ENCODE results near the gene TMEM51.

Gene TMEM51

DNA sequence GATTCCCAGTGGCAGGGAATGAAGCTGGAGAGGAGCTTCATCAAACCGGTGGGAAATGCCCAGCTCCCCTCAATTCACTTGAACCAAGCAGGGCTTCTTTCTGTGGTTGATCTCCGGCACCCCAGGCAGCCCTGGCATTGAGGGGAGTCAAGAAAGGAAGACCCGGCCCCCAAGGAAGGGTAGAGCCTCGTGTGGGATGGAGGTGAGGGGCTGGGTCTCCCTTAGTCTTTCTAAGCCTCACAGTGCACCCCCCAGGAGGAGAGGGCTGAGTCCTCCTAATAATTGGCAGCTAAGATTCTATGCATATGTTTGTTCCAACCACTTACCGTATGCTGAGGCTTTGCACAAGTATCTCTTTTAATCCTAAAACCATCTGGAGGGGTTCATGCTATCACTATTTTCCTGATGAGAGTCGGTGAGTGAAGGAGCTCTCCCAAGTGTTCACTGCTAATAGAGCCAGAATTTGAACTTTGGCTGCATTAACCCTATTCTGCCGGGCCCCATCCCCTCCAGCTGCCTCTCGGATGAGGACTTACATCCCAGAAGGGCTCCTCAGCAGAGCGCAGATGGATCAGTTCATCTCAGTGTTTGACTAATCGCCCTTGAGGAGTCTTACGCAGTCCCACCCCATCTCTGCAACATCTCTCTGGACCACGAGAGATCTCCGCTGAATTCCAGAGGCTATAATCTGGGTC, 33.1 kb upstream of the TMEM51 start:
- H3K27ac ChIP-seq (ENCODE audit: poor library complexity, severe bottlenecking) = no peak overlapping the region
- no peaks in the 10 kb centered on the region for H3K9me3 ChIP-seq (ENCODE audit: severe bottlenecking)
- H3K27me3 ChIP-seq (ENCODE audit: insufficient read depth, poor library complexity, severe bottlenecking) = no peaks in the 10 kb centered on the region
- H3K4me1 ChIP-seq (ENCODE audit: insufficient read depth, poor library complexity, severe bottlenecking) = no peaks in the 10 kb centered on the region
- TF ChIP-seq, protein P1, sequence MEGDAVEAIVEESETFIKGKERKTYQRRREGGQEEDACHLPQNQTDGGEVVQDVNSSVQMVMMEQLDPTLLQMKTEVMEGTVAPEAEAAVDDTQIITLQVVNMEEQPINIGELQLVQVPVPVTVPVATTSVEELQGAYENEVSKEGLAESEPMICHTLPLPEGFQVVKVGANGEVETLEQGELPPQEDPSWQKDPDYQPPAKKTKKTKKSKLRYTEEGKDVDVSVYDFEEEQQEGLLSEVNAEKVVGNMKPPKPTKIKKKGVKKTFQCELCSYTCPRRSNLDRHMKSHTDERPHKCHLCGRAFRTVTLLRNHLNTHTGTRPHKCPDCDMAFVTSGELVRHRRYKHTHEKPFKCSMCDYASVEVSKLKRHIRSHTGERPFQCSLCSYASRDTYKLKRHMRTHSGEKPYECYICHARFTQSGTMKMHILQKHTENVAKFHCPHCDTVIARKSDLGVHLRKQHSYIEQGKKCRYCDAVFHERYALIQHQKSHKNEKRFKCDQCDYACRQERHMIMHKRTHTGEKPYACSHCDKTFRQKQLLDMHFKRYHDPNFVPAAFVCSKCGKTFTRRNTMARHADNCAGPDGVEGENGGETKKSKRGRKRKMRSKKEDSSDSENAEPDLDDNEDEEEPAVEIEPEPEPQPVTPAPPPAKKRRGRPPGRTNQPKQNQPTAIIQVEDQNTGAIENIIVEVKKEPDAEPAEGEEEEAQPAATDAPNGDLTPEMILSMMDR (IDR thresholded peaks at IDR 0.05; ENCODE audit: poor library complexity, severe bottlenecking) = no peak
- ATAC-seq (ENCODE audit: low read depth) (no peak), DNase-seq (ENCODE audit: low spot score) (no peak)
- H3K4me3 ChIP-seq (ENCODE audit: severe bottlenecking) = no peak overlapping the region
- H3K36me3 ChIP-seq (ENCODE audit: low read depth) = no peaks in the 10 kb centered on the region

DNA sequence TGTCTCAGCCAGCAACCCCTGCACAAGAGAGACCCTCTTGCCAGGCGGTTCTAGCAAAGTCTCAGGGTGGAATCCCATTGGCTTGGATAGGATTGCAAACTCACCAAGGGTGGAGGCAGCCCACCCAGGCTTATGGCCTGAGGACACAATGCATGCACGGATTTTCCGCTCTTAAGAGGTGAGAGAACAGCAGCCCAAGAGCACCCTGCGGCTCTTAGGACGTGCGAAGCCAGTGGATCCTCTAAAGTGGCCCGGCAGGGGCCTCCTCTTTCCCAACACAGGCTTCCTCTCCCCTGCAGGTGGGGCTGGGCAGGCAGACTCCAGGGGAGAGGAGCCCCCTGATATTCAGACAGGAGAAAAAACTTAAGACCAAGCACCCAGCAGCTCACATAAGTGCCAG, 31.2 kb upstream of the TMEM51 start:
- Histone ChIP-seq H3K4me1 (ENCODE audit: insufficient read depth, poor library complexity, severe bottlenecking) (no peaks in the 10 kb centered on the region), H3K27ac (ENCODE audit: poor library complexity, severe bottlenecking) (no peak overlapping the region), H3K9me3 (ENCODE audit: severe bottlenecking) (no peaks in the 10 kb centered on the region), H3K36me3 (ENCODE audit: low read depth) (no peaks in the 10 kb centered on the region), H3K4me3 (ENCODE audit: severe bottlenecking) (no peak overlapping the region), H3K27me3 (ENCODE audit: insufficient read depth, poor library complexity, severe bottlenecking) (no peaks in the 10 kb centered on the region)
- no peak for ATAC-seq (ENCODE audit: low read depth)
- DNase-seq (ENCODE audit: low spot score) = no peak
- TF ChIP-seq, protein P1 (IDR thresholded peaks at IDR 0.05; ENCODE audit: poor library complexity, severe bottlenecking) = no peak

DNA sequence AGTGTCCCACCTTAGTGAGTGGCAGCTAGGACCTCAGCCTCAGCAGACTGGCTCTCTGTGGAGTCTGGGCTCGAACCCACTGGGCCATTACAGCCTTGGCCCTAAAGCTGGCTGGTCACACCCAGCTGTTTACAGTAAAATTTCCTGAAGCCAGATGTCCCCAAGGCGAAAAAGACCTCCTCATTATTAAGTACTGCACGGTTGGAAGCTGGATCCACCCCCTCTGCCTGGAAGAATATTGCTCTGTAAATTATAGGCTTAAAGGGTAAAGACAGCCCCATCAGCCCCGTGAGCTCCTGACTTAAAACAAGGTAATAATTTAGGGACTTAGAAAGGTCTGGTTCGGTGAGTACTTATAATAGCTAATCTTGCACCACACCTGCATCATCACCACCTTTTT, 30.3 kb upstream of the TMEM51 start:
- Histone ChIP-seq H3K4me1 (ENCODE audit: insufficient read depth, poor library complexity, severe bottlenecking) (no peaks in the 10 kb centered on the region), H3K27ac (ENCODE audit: poor library complexity, severe bottlenecking) (no peak overlapping the region), H3K27me3 (ENCODE audit: insufficient read depth, poor library complexity, severe bottlenecking) (no peaks in the 10 kb centered on the region), H3K36me3 (ENCODE audit: low read depth) (no peaks in the 10 kb centered on the region), H3K4me3 (ENCODE audit: severe bottlenecking) (no peak overlapping the region), H3K9me3 (ENCODE audit: severe bottlenecking) (no peaks in the 10 kb centered on the region)
- ATAC-seq (ENCODE audit: low read depth) = no peak
- TF ChIP-seq, protein P1 (IDR thresholded peaks at IDR 0.05; ENCODE audit: poor library complexity, severe bottlenecking) = no peak
- no peak for DNase-seq (ENCODE audit: low spot score)

DNA sequence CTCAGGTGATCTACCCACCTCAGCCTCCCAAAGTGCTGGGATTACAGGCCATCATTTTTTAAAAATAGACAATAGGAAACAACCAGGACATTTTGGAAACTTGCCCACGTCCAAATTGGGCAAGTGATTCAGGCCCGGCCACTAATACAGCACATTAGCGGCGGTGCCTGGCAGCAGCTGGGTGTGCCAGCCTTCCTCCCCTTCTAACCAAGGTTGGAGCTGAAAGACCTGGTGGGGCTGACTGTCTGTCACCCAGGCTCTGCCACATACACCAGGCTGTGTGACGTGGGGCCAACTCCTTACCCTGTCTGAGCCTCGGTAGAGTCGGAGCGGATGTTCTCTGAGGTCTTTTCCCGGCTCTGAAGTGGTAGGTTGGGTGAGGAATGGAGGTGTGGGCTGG, 29.6 kb upstream of the TMEM51 start:
- no peaks in the 10 kb centered on the region for H3K9me3 ChIP-seq (ENCODE audit: severe bottlenecking)
- no peaks in the 10 kb centered on the region for H3K4me1 ChIP-seq (ENCODE audit: insufficient read depth, poor library complexity, severe bottlenecking)
- no peak overlapping the region for H3K4me3 ChIP-seq (ENCODE audit: severe bottlenecking)
- H3K27ac ChIP-seq (ENCODE audit: poor library complexity, severe bottlenecking) = no peak overlapping the region
- H3K27me3 ChIP-seq (ENCODE audit: insufficient read depth, poor library complexity, severe bottlenecking) = no peaks in the 10 kb centered on the region
- H3K36me3 ChIP-seq (ENCODE audit: low read depth) = no peaks in the 10 kb centered on the region
- TF ChIP-seq, protein P1 (IDR thresholded peaks at IDR 0.05; ENCODE audit: poor library complexity, severe bottlenecking) = no peak
- DNase-seq (ENCODE audit: low spot score) (no peak), ATAC-seq (ENCODE audit: low read depth) (no peak)

DNA sequence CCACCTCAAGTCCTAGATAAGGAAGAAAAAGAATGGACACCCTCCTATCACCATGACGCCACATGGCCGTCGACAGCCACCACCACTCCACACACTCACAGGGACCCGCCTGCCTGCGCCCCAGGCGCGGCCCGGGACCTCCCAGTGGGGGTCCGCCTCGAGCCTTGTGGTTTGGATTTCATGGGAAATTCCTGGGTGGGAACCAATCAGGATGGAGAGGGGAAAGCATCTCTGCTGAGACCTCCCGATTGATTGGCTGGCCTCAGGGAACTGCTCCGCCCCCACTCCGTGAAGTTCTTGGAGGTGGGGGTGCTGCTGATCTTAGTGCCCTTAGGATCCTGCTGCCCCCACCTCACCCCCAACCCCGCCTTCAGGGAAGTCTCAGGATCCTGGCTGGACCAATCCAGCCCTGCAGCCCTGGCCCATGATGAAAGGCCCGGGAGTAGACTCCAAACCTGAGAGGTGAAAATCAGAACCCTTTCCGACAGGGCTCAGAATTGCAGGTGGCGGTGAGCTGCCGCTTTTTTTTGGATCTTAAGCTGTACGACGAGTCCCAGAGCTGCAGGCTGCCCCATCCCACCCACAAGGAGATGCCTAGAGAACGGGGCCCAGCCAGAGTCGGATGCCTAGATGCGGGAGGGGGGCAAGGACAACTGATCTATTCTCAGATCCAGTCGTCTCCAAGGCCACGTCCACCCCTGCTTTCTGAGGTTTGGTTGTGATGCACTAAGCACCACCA, 29.0 kb upstream of the TMEM51 start:
- TF ChIP-seq, protein P1 (IDR thresholded peaks at IDR 0.05; ENCODE audit: poor library complexity, severe bottlenecking) = no peak
- no peak for DNase-seq (ENCODE audit: low spot score)

More for the DNA sequence above, 29.0 kb upstream of the TMEM51 start:
- H3K4me3 ChIP-seq (ENCODE audit: severe bottlenecking) = no peak overlapping the region
- H3K4me1 ChIP-seq (ENCODE audit: insufficient read depth, poor library complexity, severe bottlenecking) = no peaks in the 10 kb centered on the region
- H3K27me3 ChIP-seq (ENCODE audit: insufficient read depth, poor library complexity, severe bottlenecking) = no peaks in the 10 kb centered on the region
- no peaks in the 10 kb centered on the region for H3K9me3 ChIP-seq (ENCODE audit: severe bottlenecking)
- H3K36me3 ChIP-seq (ENCODE audit: low read depth) = no peaks in the 10 kb centered on the region
- no peak overlapping the region for H3K27ac ChIP-seq (ENCODE audit: poor library complexity, severe bottlenecking)
- no peak for ATAC-seq (ENCODE audit: low read depth)
